Measurements from ENCODE around the gene KCTD17.

The KCTD17 gene

GRCh38 chr22:37051391-37052385 lies at the start of gene KCTD17:
Gene KCTD17, plus strand, starts transcription at chr22:37051742. Its CDS starts 19 bp downstream, at chr22:37051761.
- DNase-seq (ENCODE audit: insufficient read length, low spot score): peak; percentile 86
- no peak for FAIRE-seq
- TF ChIP-seq POLR2A (IDR thresholded peaks at IDR 0.05; ENCODE audit: low read depth, low read length): peak; percentile 61

GRCh38 chr22:37001826-37002225 lies 49.7 kb upstream of the KCTD17 start:
- FAIRE-seq (no peak), DNase-seq (ENCODE audit: insufficient read length, low spot score) (no peak)
- no peak for TF ChIP-seq POLR2A (IDR thresholded peaks at IDR 0.05; ENCODE audit: low read depth, low read length)

- DNase-seq (ENCODE audit: insufficient read length, low spot score): no peak
- no peak for FAIRE-seq
- TF ChIP-seq POLR2A (IDR thresholded peaks at IDR 0.05; ENCODE audit: low read depth, low read length): no peak
These were observed 48.9 kb upstream of the KCTD17 start for GRCh38 chr22:37002633-37003032.

- DNase-seq (ENCODE audit: insufficient read length, low spot score) (no peak), FAIRE-seq (no peak)
- no peak for TF ChIP-seq POLR2A (IDR thresholded peaks at IDR 0.05; ENCODE audit: low read depth, low read length)
These were observed 43.9 kb upstream of the KCTD17 start for GRCh38 chr22:37007651-37008050.

GRCh38 chr22:37008365-37008764 lies 43.2 kb upstream of the KCTD17 start:
- FAIRE-seq: no peak
- no peak for DNase-seq (ENCODE audit: insufficient read length, low spot score)
- no peak for TF ChIP-seq POLR2A (IDR thresholded peaks at IDR 0.05; ENCODE audit: low read depth, low read length)

GRCh38 chr22:37009490-37009889 lies 42.1 kb upstream of the KCTD17 start:
- FAIRE-seq: no peak
- no peak for DNase-seq (ENCODE audit: insufficient read length, low spot score)
- no peak for TF ChIP-seq POLR2A (IDR thresholded peaks at IDR 0.05; ENCODE audit: low read depth, low read length)

- TF ChIP-seq POLR2A (IDR thresholded peaks at IDR 0.05; ENCODE audit: low read depth, low read length): no peak
- FAIRE-seq: no peak
- no peak for DNase-seq (ENCODE audit: insufficient read length, low spot score)
These were observed 41.4 kb upstream of the KCTD17 start for GRCh38 chr22:37010174-37010573.

GRCh38 chr22:37010976-37011375 lies 40.6 kb upstream of the KCTD17 start:
- FAIRE-seq (no peak), DNase-seq (ENCODE audit: insufficient read length, low spot score) (no peak)
- no peak for TF ChIP-seq POLR2A (IDR thresholded peaks at IDR 0.05; ENCODE audit: low read depth, low read length)

- DNase-seq (ENCODE audit: insufficient read length, low spot score): no peak
- FAIRE-seq: no peak
- TF ChIP-seq POLR2A (IDR thresholded peaks at IDR 0.05; ENCODE audit: low read depth, low read length): no peak
These were observed 40.1 kb upstream of the KCTD17 start for GRCh38 chr22:37011472-37011871.

GRCh38 chr22:37012262-37012904 lies 39.2 kb upstream of the KCTD17 start:
- no peak for TF ChIP-seq POLR2A (IDR thresholded peaks at IDR 0.05; ENCODE audit: low read depth, low read length)
- no peak for FAIRE-seq

GRCh38 chr22:37012956-37013355 lies 38.6 kb upstream of the KCTD17 start:
- DNase-seq (ENCODE audit: insufficient read length, low spot score): no peak

More at GRCh38 chr22:37012262-37012904, 39.2 kb upstream of the KCTD17 start:
- no peak for DNase-seq (ENCODE audit: insufficient read length, low spot score)

GRCh38 chr22:37014415-37014806 lies 37.1 kb upstream of the KCTD17 start:
- TF ChIP-seq POLR2A (IDR thresholded peaks at IDR 0.05; ENCODE audit: low read depth, low read length): no peak
- FAIRE-seq: no peak
- no peak for DNase-seq (ENCODE audit: insufficient read length, low spot score)

More at GRCh38 chr22:37012956-37013355, 38.6 kb upstream of the KCTD17 start:
- TF ChIP-seq POLR2A (IDR thresholded peaks at IDR 0.05; ENCODE audit: low read depth, low read length): no peak
- no peak for FAIRE-seq

- FAIRE-seq (no peak), DNase-seq (ENCODE audit: insufficient read length, low spot score) (no peak)
- no peak for TF ChIP-seq POLR2A (IDR thresholded peaks at IDR 0.05; ENCODE audit: low read depth, low read length)
These were observed 36.5 kb upstream of the KCTD17 start for GRCh38 chr22:37014835-37015586.

GRCh38 chr22:37015587-37015878 lies 36.0 kb upstream of the KCTD17 start:
- FAIRE-seq: no peak
- DNase-seq (ENCODE audit: insufficient read length, low spot score): no peak
- no peak for TF ChIP-seq POLR2A (IDR thresholded peaks at IDR 0.05; ENCODE audit: low read depth, low read length)
